ENCODE data around the gene PDE1A. TPM values are rescaled to one million over a fixed set of nuclear protein-coding genes. Genes with fewer than 3 reads are reported as not detected.

PDE1A gene
- polyA plus RNA-seq, 2 of the 4 experiments (the other 2 are of a cell fraction): 0.28 to 3.2 TPM

- H3K27ac ChIP-seq: no peak overlapping the region
- FAIRE-seq (no peak), DNase-seq (ENCODE audit: low read depth in 1 of 2, low spot score in 1 of 2) (no peak), ATAC-seq (no peak)
- peaks cover 17% of the 10 kb centered on the region; the same call in 2 of the 3 replicates for H3K4me1 ChIP-seq
- ChIA-PET POLR2A (no interaction called here), CTCF (no interaction called here)
- TF ChIP-seq CHD2 (IDR thresholded peaks at IDR 0.05; ENCODE audit: low read length, partially characterized antibody): no peak
- TF ChIP-seq ELK1 (IDR thresholded peaks at IDR 0.05; ENCODE audit: low read depth, low read length): no peak
- TF ChIP-seq SMC3 (IDR thresholded peaks at IDR 0.05): no peak
- TF ChIP-seq RFX5 (IDR thresholded peaks at IDR 0.05): no peak
- no peak for TF ChIP-seq EHF (CRISPR knock-in tag; IDR thresholded peaks at IDR 0.05)
- no peak for TF ChIP-seq KDM1A (IDR thresholded peaks at IDR 0.05; ENCODE audit: low read depth)
- TF ChIP-seq REST (IDR thresholded peaks at IDR 0.05): no peak
- no peak for TF ChIP-seq MAZ (IDR thresholded peaks at IDR 0.05; ENCODE audit: borderline replicate concordance, low read depth, low read length)
- no peak overlapping the region for H3K4me2 ChIP-seq
- H3K9me3 ChIP-seq: no peaks in the 10 kb centered on the region
- H3K4me3 ChIP-seq: no peak overlapping the region
These were observed 19.3 kb upstream of the PDE1A start for GRCh38 chr2:182446087-182446486.

- 15% methylated on average over 4 of the region's 4 CpGs for WGBS (ENCODE audit: missing lambda C conversion rate)
- no peak overlapping the region for H3K4me3 ChIP-seq
- DNase-seq (ENCODE audit: low read depth in 1 of 2, low spot score in 1 of 2) (no peak), ATAC-seq (no peak), FAIRE-seq (no peak)
- ChIA-PET POLR2A (no interaction called here), CTCF (no interaction called here)
- peak overlapping the region; percentile 14; the same call in 2 of the 3 replicates for H3K4me2 ChIP-seq
- no peaks in the 10 kb centered on the region for H3K9me3 ChIP-seq
- no peak overlapping the region for H3K27ac ChIP-seq
- TF ChIP-seq EHF (CRISPR knock-in tag; IDR thresholded peaks at IDR 0.05) (no peak), EP300 (IDR thresholded peaks at IDR 0.05) (no peak), NR3C1 (IDR thresholded peaks at IDR 0.05) (no peak), POLR2AphosphoS2 (conservative IDR thresholded peaks at IDR 0.05; ENCODE audit: low read length) (no peak), CEBPB (IDR thresholded peaks at IDR 0.05) (no peak), SREBF2 (IDR thresholded peaks at IDR 0.05) (no peak), FOSL2 (IDR thresholded peaks at IDR 0.05) (no peak), FOSL2 (CRISPR knock-in tag; IDR thresholded peaks at IDR 0.05) (no peak), NPAS2 (CRISPR knock-in tag; IDR thresholded peaks at IDR 0.05; ENCODE audit: borderline replicate concordance) (no peak), CBX8 (IDR thresholded peaks at IDR 0.05) (no peak), HES2 (IDR thresholded peaks at IDR 0.05) (no peak)
- peaks cover 17% of the 10 kb centered on the region; the same call in 2 of the 3 replicates for H3K4me1 ChIP-seq
These were observed 18.6 kb upstream of the PDE1A start for GRCh38 chr2:182445391-182445965.

- DNase-seq (ENCODE audit: low read depth in 1 of 2, low spot score in 1 of 2): no peak
- FAIRE-seq: no peak
- no peaks in the 10 kb centered on the region for H3K9me3 ChIP-seq
- no peak overlapping the region for H3K4me3 ChIP-seq
- peaks cover 17% of the 10 kb centered on the region; the same call in 2 of the 3 replicates for H3K4me1 ChIP-seq
- POLR2A ChIA-PET: no interaction called here
- peak overlapping the region; percentile 14; the same call in 2 of the 3 replicates for H3K4me2 ChIP-seq
- CTCF ChIA-PET: interaction anchor here (0.6 kb wide), 1 partner anchor 218 kb away, joined by 3 read pairs; no protein-coding TSS in a partner anchor
- 71% methylated on average over 2 of the region's 2 CpGs for WGBS (ENCODE audit: missing lambda C conversion rate)
- no peak overlapping the region for H3K27ac ChIP-seq
- no peak for ATAC-seq
- TF ChIP-seq RCOR1 (IDR thresholded peaks at IDR 0.05; ENCODE audit: low read depth, low read length): no peak
- TF ChIP-seq TFCP2L1 (CRISPR knock-in tag; IDR thresholded peaks at IDR 0.05): no peak
- no peak for TF ChIP-seq ZFP36 (IDR thresholded peaks at IDR 0.05; ENCODE audit: borderline replicate concordance, partially characterized antibody)
- TF ChIP-seq CHD2 (IDR thresholded peaks at IDR 0.05; ENCODE audit: low read length, partially characterized antibody): no peak
- TF ChIP-seq MYC (IDR thresholded peaks at IDR 0.05; ENCODE audit: borderline replicate concordance, low read length): no peak
- TF ChIP-seq KDM5A (IDR thresholded peaks at IDR 0.05): no peak
- no peak for TF ChIP-seq NFE2L2 (conservative IDR thresholded peaks at IDR 0.05; ENCODE audit: low read length)
- TF ChIP-seq RAD21 (conservative IDR thresholded peaks at IDR 0.05 in 1 of 2, IDR thresholded peaks at IDR 0.05 in 1 of 2): no peak
- no peak for TF ChIP-seq E2F6 (IDR thresholded peaks at IDR 0.05; ENCODE audit: borderline replicate concordance, low read depth)
- TF ChIP-seq GATA3 (IDR thresholded peaks at IDR 0.05; ENCODE audit: borderline replicate concordance): no peak
- no peak for TF ChIP-seq RNF2 (IDR thresholded peaks at IDR 0.05; ENCODE audit: borderline replicate concordance, low read depth)
- TF ChIP-seq SREBF2 (IDR thresholded peaks at IDR 0.05): no peak
- TF ChIP-seq PHF8 (IDR thresholded peaks at IDR 0.05; ENCODE audit: borderline replicate concordance, low read depth): no peak
- TF ChIP-seq CBX2 (IDR thresholded peaks at IDR 0.05; ENCODE audit: borderline replicate concordance, low read depth): no peak
- no peak for TF ChIP-seq CHD4 (IDR thresholded peaks at IDR 0.05; ENCODE audit: borderline replicate concordance)
These were observed 18.0 kb upstream of the PDE1A start for GRCh38 chr2:182444806-182445205.

Data from A549 (cell line).